Erythroblast (primary cell): ENCODE measurements around the gene HTN3.

Experiments used
- GATA1 ChIP-seq: IDR thresholded peaks from 2 replicates; pipeline ENCODE4 v1.6.1; 2011; ENCODE audit warnings: low read depth, mild to moderate bottlenecking, control low read depth, low read length, moderate library complexity
- POLR2A ChIP-seq: IDR thresholded peaks from 2 replicates; pipeline ENCODE4 v1.6.1; 2011; ENCODE audit warnings: mild to moderate bottlenecking, low read length

DNA sequence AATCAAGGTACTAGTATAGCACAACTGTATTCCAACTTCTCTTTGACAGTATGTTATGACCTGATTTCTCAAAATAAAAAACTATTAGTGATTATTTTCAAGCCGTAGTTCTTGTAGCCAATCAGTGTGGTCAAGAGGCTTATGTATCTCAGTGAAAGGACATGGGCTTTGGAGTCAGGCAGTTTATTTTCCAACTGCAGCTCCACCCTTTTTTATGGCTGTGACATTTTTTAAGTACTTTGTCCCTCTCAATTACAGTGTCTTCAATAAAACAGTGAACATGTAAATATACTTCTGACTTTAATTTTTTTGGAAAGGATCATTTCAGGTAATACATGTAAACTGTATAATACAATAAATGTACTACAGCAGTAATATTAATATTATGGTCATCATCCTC is 51.9 kb downstream of the HTN3 start:
- TF ChIP-seq POLR2A (no peak), GATA1 (no peak)
